Right cardiac atrium (tissue), 5 donors: Measurements from ENCODE around the gene H1-8. TPM values are rescaled to one million over a fixed set of nuclear protein-coding genes. Genes with fewer than 3 reads are reported as not detected.

Experiments used
- ATAC-seq, 2 donors: fragments of 200-7000 bp; cut with Tn5 transposase; one replicate each; pipeline versions ENCODE4 v1.8.0 to v1.9.1; 2020; ENCODE audit warnings: moderate library complexity in 2 of 2, mild to moderate bottlenecking in 1 of 2
- DNase-seq, 3 donors: peaks; one replicate each; pipeline ENCODE4 v3.0.0-alpha.2; 2020
- H3K27ac ChIP-seq: one replicate; pipeline ENCODE4 v1.5.1; 2013; ENCODE audit warnings: mild to moderate bottlenecking, low read length, control low read depth, moderate library complexity
- H3K27me3 ChIP-seq: one replicate; pipeline ENCODE4 v1.6.1; 2013; ENCODE audit not compliant: control insufficient read depth, insufficient read depth
- H3K4me1 ChIP-seq: one replicate; pipeline ENCODE4 v1.6.1; 2013; ENCODE audit warnings: low read length; ENCODE audit not compliant: control insufficient read depth, insufficient read depth
- H3K4me3 ChIP-seq: one replicate; pipeline ENCODE4 v1.5.1; 2013; ENCODE audit warnings: low read length, control low read depth
- H3K9me3 ChIP-seq: one replicate; pipeline ENCODE4 v1.6.1; 2013; ENCODE audit warnings: low read length; ENCODE audit not compliant: control insufficient read depth
- WGBS: extraction: QIAGEN DNeasy Blood & Tissue Kit; methylation state at CpG from one replicate; pipeline ENCODE4 v1.1.7; 2013; 5-methylcytosine and 5-hydroxymethylcytosine counted together
- intact Hi-C, 4 donors: fragments of 100-400 bp; cut with DNase I; formaldehyde crosslinking; loops; one replicate each; pipeline versions ENCODE4 v1.11.0 to v1.14.0; 2022 to 2023
- polyA plus RNA-seq: library from polyadenylated mRNA; stranded (reverse); fragments of 200-250 nt; gene quantifications from one replicate; pipeline ENCODE4 v1.2.3, GENCODE V29; 2013
- total RNA-seq, 4 donors: library from RNA; stranded (reverse); fragmentation: NEBNext Ultra II Directional; extraction: Animal tissue kit (Norgen Biotek cat#: 25700); gene quantifications; one replicate each; pipeline ENCODE4 v1.2.1, GENCODE V29; 2021
- donor health status: healthy with polysubstance abuse.
- donor health status: DM: no; HTN: yes; CAD: no.
- donor health status: DM: no; HTN: no; CAD: no.
- donor health status: DM: no; HTN: yes; CAD: no; lungs with severe emphysema.
- donor health status: DM: yes; HTN: yes; CAD: no.

Gene H1-8
- total and polyA plus RNA-seq, 5 donors = not detected

- Histone ChIP-seq H3K27me3 (no peaks in the 10 kb centered on the region), H3K4me3 (no peak overlapping the region), H3K27ac (no peak overlapping the region), H3K4me1 (peaks cover 2% of the 10 kb centered on the region), H3K9me3 (no peaks in the 10 kb centered on the region)
- intact Hi-C loops = no loop called here
- DNase-seq = no peak
- WGBS = 80% methylated on average over 8 of the region's 8 CpGs
- no peak for ATAC-seq
These were observed 17.5 kb upstream of the H1-8 start for GRCh38 chr3:129525341-129525968.

GRCh38 chr3:129526121-129526900 lies 16.7 kb upstream of the H1-8 start:
- intact Hi-C loops = no loop called here
- Histone ChIP-seq H3K4me1 (peaks cover 2% of the 10 kb centered on the region), H3K9me3 (no peaks in the 10 kb centered on the region), H3K27ac (no peak overlapping the region), H3K27me3 (no peaks in the 10 kb centered on the region), H3K4me3 (no peak overlapping the region)
- 84% methylated on average over 12 of the region's 12 CpGs for WGBS
- ATAC-seq (no peak), DNase-seq (peak in 1 of 3 donors; percentile 10)

GRCh38 chr3:129527262-129527661 lies 15.7 kb upstream of the H1-8 start:
- 91% methylated on average over 11 of the region's 11 CpGs for WGBS
- intact Hi-C loops = no loop called here

GRCh38 chr3:129528589-129529100 lies 14.3 kb upstream of the H1-8 start, which contains the start of gene RHO:
Gene RHO (plus strand): TSS chr3:129528639. CDS start chr3:129528734, 95 bp downstream.
- H3K4me3 ChIP-seq = no peak within 1 kb of the TSS

More at GRCh38 chr3:129527262-129527661, 15.7 kb upstream of the H1-8 start:
- Histone ChIP-seq H3K4me1 (peaks cover 2% of the 10 kb centered on the region), H3K4me3 (no peak overlapping the region), H3K27me3 (no peaks in the 10 kb centered on the region), H3K9me3 (no peaks in the 10 kb centered on the region), H3K27ac (no peak overlapping the region)
- ATAC-seq = no peak
- peak in 1 of 3 donors; percentile 21 for DNase-seq

GRCh38 chr3:129529436-129530210 lies 13.4 kb upstream of the H1-8 start:
- Histone ChIP-seq H3K27ac (no peak overlapping the region), H3K4me1 (peaks cover 2% of the 10 kb centered on the region), H3K9me3 (no peaks in the 10 kb centered on the region), H3K4me3 (no peak overlapping the region), H3K27me3 (no peaks in the 10 kb centered on the region)
- DNase-seq (peak in 1 of 3 donors; percentile 7), ATAC-seq (no peak)
- 77% methylated on average over 12 of the region's 12 CpGs for WGBS
- intact Hi-C loops = no loop called here

More at GRCh38 chr3:129528589-129529100, 14.3 kb upstream of the H1-8 start, which contains the start of gene RHO:
- Histone ChIP-seq H3K9me3 (no peaks in the 10 kb centered on the region), H3K27me3 (no peaks in the 10 kb centered on the region), H3K27ac (no peak within 1 kb of the TSS), H3K4me1 (peaks cover 2% of the 10 kb centered on the region)
- WGBS = 93% methylated on average over 18 of the region's 18 CpGs
- DNase-seq (peak in 1 of 3 donors; percentile 42), ATAC-seq (no peak)
- intact Hi-C loops = no loop called here

- DNase-seq (peak in 1 of 3 donors; percentile 18), ATAC-seq (peak; percentile 15 to 20)
- 46% methylated on average over 6 of the region's 6 CpGs for WGBS
- intact Hi-C loops = no loop called here
- no peaks in the 10 kb centered on the region for H3K27me3 ChIP-seq
- H3K27ac ChIP-seq = no peak overlapping the region
- no peak overlapping the region for H3K4me3 ChIP-seq
- peaks cover 2% of the 10 kb centered on the region for H3K4me1 ChIP-seq
- no peaks in the 10 kb centered on the region for H3K9me3 ChIP-seq
These were observed 12.7 kb upstream of the H1-8 start for GRCh38 chr3:129530251-129530791.

GRCh38 chr3:129530821-129531220 lies 12.2 kb upstream of the H1-8 start:
- no peaks in the 10 kb centered on the region for H3K27me3 ChIP-seq
- H3K9me3 ChIP-seq = no peaks in the 10 kb centered on the region
- H3K4me3 ChIP-seq = no peak overlapping the region
- 96% methylated on average over 13 of the region's 13 CpGs for WGBS
- DNase-seq (peak in 1 of 3 donors; percentile 20), ATAC-seq (no peak)
- H3K27ac ChIP-seq = no peak overlapping the region
- intact Hi-C loops = no loop called here
- peaks cover 2% of the 10 kb centered on the region for H3K4me1 ChIP-seq

GRCh38 chr3:129531699-129532098 lies 11.3 kb upstream of the H1-8 start:
- DNase-seq (peak in 1 of 3 donors; percentile 21), ATAC-seq (no peak)
- H3K27ac ChIP-seq = no peak overlapping the region
- WGBS = 92% methylated on average over 11 of the region's 11 CpGs
- H3K4me3 ChIP-seq = no peak overlapping the region
- H3K27me3 ChIP-seq = no peaks in the 10 kb centered on the region
- peaks cover 2% of the 10 kb centered on the region for H3K4me1 ChIP-seq
- H3K9me3 ChIP-seq = no peaks in the 10 kb centered on the region
- intact Hi-C loops = no loop called here

GRCh38 chr3:129532261-129532660 lies 10.7 kb upstream of the H1-8 start:
- ATAC-seq (no peak), DNase-seq (no peak)
- peaks cover 2% of the 10 kb centered on the region for H3K4me1 ChIP-seq
- no peak overlapping the region for H3K27ac ChIP-seq
- no peak overlapping the region for H3K4me3 ChIP-seq
- no peaks in the 10 kb centered on the region for H3K27me3 ChIP-seq
- intact Hi-C loops = no loop called here
- H3K9me3 ChIP-seq = no peaks in the 10 kb centered on the region
- 95% methylated on average over 20 of the region's 20 CpGs for WGBS

GRCh38 chr3:129533406-129533805 lies 9.6 kb upstream of the H1-8 start:
- DNase-seq (peak in 1 of 3 donors; percentile 28), ATAC-seq (no peak)
- H3K9me3 ChIP-seq = no peaks in the 10 kb centered on the region
- no peak overlapping the region for H3K4me3 ChIP-seq
- 96% methylated on average over 16 of the region's 16 CpGs for WGBS
- no peak overlapping the region for H3K27ac ChIP-seq
- H3K27me3 ChIP-seq = no peaks in the 10 kb centered on the region
- peaks cover 2% of the 10 kb centered on the region for H3K4me1 ChIP-seq
- intact Hi-C loops = no loop called here
